Stimulated activated CD8-positive, alpha-beta memory T cell treated with anti-CD3 and anti-CD28 coated beads, Interleukin-7, amount 100 ng/mL, for 4 hours (primary cell): ENCODE measurements around the gene UBXN1.
A peak's percentile ranks its signal among the peaks of the same experiment; 100 is the strongest.
"Not testable (repeated sequence)": the region's sequence is repeated elsewhere in the genome, so short reads cannot be mapped to it uniquely, and the experiment has no call there.

ENCODE experiments used
- DNase-seq, 2 donors: peaks; one replicate each; pipeline ENCODE4 v3.0.0-alpha.2; 2020; ENCODE audit warnings: low read depth in 2 of 2

Gene UBXN1

DNA sequence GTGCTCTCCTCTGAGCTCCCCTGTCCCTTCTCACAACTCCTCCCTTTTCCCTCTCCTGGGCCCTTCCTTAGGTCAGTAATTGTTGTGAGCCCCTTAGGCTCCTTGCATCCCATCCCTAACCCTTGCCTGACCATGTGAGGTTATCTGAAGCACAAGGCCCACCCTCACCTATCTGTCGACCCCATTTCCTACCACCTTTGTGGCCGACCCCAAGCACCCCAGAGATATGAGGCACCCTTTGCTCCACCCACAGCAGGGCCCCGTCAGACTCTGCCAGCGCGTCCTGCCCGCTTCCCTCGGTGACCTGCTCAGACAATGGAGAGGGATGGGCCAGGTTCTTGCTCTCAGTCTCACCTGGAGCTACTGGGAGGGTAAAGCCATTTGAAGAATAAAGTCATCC is 29.9 kb upstream of the UBXN1 start:
- peak; percentile 14 to 30 for DNase-seq

DNA sequence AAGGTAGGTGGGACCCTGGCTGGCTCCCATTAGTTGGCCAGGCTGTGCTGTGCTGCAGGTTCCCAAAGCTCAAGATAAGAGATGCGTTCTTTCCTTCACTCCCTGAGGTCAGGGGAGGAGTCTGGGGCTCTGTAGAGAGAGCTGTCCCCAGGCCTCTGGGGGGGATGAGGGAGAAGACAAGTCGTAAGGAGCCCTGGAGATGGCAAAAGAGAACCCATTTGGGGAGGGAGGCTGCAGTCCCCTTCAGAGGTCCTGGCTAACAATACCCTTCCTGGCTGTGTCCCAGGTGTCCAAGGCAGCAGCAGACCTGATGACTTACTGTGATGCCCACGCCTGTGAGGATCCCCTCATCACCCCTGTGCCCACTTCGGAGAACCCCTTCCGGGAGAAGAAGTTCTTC is 29.5 kb upstream of the UBXN1 start:
- DNase-seq, result no peak

DNA sequence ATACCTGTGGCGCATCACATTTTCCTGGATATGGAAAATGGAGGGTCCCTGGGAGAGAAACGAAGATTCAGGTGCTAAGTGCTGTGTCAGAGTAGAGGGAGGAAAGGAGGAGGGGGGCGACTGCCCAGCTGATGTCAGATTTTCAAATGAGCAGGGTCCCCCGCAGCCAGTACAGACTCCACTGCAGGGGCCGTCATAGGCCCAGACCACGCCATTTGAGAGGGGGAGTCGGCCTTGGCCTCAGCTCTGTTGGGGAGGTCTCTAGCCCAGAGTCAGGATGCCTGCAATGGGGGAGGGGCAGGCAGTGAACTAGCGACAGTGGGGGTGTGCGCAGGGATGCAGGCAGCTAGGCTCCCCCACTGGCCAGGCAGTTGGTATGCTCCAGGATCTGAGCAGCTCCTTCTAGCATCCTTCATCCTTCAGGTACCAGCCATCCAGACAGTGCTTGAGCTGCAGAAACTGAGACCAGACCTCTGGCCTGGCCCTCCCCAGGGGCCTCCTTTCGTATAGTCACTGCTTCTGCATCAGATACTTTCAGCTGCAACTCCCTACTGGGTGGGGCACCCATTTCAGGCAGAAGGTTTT is 28.5 kb upstream of the UBXN1 start, which contains the start of the genes BSCL2 and GNG3:
Gene BSCL2, minus strand, starts transcription at position 148 of the 585 bp plus-strand sequence. CDS start 229 bp downstream, outside the sequence.
Gene GNG3, plus strand, starts transcription at position 400 of the 585 bp plus-strand sequence. CDS start 620 bp downstream, outside the sequence.
- no peak for DNase-seq

DNA sequence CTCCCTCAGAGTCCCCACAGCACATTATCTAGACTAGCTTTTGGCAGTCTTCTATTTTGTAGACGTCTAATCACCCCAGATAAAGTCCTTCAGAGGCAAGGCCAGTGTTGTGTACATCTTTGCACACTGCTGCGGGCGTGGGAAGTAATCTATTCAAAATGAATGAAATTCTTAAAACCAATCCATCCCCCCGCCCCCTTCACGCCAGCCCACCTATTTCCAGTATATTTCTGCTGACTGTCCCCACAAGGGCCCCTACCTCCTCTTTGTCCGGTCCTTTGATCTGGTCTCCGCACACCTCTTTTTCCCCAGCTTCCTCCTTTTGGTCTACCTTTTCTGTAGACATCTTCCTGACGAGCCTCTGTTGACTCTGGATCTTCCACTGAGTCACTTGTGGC is 28.0 kb upstream of the UBXN1 start:
- no peak for DNase-seq

DNA sequence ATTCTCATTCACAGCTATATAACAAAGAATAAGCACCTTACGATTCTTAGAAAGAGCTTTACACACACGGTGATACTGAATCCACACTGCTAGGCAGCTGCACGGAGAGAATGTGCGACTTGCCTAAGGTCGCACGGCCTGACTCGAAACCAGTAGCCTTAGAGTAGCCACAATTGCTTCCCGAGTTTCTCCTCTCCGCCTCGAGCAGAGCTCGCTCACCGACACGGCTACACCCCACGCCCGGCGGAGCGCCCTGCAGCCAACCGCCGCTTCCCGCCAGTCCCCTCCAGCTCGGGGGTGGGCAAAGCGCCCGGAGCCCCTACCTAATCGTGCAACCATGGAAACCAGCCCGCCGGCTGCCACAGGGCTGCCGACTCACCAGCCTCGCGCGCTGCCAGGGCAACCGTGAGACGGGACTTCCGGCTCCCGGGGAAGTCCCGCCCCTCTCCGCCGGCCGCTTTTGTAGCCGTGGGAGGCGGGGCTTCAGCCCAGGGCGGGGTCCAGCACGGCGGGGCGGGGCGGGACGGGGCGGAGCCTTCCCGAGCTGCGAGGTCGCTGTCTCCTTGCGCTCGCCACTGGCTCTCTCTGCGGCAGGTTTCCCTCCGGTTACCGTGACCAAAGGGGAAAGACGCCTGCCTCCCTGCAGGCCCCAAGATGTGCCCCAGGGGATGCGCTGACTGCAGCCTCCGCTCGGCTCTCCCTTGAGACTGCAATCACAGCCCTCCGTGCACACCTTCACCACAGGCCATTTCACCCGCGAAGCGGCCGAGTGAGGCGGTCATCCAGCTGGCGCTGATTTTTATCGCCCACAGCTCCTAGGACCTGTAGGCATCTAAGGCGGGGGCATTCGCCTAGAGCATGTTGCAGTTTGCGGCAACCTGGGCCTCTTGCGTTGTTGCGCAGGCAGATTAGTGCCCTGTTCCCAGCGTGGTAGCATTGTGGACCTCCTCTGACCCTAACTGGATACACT is 27.3 kb upstream of the UBXN1 start:
- peak; percentile 84 to 93 for DNase-seq

DNA sequence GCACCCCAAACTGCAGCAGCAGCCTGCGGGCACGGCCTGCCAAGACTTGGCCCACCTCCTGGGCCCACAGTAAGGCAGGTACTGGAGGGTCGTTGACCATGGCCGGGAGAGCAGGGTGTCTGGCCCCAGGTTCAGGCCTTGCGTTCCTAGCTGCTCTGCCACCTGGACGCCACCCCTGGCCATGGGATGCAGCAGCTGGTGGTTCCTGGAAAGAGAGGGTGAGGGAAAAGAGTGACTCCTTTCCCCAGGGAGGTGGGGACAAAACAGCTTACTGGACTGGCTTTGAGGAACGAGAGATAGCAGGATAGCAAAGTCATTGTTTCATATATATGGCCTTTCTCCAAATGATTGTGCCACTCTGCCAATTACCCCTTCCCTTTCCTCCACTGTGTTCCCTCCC is 26.5 kb upstream of the UBXN1 start:
- DNase-seq, result no peak

DNA sequence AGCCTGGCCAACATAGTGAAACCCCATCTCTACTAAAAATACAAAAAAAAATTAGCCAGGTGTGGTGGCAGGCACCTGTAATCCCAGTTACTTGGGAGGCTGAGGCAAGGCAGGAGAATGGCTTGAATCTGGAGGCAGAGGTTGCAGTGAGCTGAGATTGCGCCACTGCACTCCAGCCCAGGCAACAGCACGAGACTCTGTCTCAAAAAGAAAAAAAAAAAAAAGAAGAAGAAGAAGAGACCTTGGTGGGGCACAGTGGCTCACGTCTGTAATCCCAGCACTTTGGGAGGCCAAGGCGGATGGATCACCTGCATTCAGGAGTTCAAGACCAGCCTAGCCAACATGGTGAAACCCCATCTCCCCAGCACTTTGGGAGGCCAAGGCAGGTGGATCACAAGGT is 25.0 kb upstream of the UBXN1 start:
- not testable (repeated sequence) for DNase-seq

DNA sequence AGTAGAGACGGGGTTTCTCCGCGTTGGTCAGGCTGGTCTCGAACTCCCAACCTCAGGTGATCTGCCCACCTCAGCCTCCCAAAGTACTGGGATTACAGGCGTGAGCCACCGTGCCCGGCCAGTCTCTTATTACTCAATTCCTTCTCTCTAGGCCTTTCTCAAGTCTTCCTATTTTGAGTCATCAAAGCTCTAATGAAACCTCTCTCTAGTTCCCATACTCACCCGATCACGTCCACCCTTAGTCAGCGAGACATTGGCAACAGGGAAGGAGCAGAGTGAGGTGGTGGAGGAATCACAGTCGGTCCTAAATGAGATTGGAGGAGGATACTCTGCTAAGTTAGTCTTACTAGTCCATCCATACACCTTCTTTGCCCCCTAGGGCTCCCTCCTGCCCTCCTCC is 23.4 kb upstream of the UBXN1 start:
- no peak for DNase-seq

DNA sequence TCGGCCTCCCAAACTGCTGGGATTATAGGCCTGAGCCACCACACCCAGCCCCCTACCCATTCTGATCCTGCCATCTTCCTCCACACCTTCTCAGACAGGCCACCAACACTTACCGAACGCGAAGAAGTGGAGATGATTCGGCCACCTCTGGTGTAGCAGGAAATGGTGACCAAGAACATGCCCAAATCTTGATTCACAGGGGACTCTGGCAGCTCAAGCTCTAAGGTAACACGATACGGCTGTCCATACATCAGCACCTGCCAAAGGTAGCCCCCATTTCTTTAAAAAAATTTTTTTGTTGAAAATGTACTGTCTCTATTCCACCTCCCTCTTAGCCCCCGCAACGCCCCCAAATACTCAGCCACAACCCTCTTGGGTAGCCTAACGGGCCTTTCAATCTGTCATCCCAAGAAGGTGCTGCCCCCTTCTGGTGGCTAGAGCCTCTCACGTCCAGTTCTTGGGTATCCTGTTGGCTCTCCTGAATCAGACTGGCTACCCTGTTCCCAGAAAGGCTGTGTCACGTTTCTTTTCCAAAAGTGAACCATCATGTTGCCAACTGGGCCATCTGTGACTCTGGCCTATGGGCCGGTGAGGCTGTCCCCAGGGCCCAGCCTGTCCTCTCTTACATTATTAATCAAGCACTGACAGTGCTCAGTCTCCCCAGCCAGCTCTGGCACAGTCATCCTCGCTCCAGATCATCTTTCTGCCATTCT is 15.7 kb upstream of the UBXN1 start:
- peak; percentile 66 to 71 for DNase-seq

DNA sequence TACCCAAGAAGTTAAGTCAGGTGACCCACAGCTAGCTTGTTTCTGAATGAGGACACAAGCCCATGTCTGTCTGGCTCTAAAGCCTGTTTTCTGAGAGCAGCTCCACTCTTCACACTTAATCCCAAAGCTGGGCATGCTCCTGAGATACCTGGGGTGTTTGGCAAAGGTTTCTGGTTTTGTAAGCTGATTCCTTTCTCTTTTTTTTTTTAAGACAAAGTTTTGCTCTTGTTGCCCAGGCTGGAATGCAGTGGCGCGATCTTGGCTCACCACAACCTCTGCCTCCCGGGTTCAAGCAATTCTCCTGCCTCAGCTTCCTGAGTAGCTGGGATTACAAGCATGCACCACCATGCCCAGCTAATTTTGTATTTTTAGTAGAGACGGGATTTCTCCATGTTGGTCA is 14.8 kb upstream of the UBXN1 start:
- DNase-seq, result not testable (repeated sequence)

DNA sequence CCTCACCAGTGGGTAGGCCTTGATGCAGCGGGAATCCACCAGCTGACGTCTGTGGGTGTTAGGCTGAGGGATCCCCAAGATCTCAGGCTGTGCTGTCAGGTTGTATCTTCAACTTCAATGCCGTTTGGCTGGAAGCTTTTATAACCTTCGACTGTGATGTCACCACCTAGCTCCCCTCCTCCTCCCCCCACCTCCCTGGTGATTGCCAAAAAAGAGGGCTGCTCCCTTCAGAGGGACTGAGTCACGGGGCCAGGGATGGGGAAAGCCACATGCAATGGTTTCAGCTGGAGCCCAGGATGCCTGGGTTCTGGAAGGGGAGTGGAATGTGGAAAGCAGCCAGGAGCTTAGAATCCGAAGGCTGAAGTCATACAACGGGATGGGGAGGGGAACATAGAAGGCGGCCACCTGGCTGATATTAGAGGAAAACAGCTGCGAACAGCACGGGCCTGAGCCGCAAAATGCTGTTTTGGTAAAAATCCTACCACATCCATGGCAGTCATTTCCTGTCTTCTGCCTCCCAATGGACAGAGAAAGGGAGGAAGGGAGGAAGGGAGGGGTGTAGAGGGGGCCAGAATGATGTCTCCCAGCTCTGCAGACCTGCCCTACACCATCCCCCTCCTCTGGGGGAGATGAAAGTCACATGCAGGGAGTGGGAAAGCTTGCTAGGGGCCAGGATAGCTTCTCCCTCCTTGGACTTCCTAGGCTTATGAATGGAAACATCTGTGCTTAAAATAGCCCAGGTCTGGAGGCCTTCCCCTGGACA is 10.7 kb upstream of the UBXN1 start, which contains the start of gene LRRN4CL:
Gene LRRN4CL, minus strand, starts transcription at position 110 of the 763 bp plus-strand sequence. CDS start 1,022 bp downstream, outside the sequence.
- DNase-seq, result no peak

DNA sequence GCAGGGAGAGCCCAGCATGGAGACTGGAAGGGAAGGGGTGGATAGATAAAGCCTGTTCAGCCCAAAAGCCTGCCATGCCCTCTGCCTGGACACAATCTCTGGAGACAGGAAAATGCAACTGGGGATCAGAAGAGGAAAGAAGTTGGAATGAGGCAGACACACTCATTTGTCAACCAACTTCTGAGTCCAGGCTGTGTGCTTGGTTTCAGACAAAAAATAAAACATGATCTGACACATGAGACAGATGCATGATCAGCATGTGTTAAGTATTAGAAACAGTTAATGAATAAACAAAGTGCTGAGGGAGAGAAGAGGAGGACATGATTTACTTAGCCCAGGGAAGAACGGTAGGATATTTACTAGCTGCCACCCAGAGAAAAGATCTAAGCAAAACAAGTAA is 9.6 kb upstream of the UBXN1 start:
- DNase-seq, result no peak

DNA sequence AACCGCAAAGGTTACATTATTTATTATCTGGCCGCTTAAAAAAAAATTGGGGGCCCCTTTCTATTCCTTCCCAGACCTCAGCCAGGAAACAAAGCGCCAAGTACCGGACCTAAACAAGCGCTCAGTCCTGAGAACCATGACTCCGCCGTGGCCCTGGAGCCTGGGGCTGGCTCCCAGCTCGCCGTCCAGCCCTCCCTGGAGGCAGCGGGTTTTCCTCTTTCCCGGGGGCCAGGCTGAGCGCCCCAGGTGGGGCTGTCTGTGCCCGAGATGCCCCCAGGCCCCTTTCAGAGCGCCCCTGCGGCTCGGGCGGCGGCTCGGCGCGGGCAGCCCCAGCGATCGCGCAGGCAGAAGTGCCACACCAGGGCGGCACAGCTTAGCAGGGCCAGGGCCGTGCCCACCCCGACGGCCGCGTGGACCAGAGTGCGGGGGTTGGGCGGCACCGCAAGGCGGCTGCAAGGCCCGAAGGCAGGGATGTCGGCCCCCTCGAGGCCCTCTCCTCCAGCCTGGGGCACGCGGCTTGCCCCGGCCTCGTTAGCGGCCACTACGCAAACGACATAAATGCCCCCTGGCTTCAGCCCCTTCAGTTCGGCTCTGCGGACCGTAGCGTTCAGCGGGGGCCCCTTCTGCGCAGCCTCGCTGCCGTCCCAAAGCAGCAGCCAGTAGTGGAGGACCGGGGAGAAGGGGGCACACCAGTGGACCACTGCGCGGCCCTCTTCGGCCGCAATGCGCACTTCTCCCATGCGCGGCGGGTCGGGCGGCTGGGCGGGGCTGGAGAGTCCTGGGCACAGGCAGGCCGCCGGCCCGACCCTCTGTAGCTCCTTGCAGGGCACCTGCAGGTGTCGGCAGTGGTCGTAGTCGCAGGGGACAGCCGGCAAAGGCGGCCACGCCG is 8.9 kb upstream of the UBXN1 start:
- no peak for DNase-seq

DNA sequence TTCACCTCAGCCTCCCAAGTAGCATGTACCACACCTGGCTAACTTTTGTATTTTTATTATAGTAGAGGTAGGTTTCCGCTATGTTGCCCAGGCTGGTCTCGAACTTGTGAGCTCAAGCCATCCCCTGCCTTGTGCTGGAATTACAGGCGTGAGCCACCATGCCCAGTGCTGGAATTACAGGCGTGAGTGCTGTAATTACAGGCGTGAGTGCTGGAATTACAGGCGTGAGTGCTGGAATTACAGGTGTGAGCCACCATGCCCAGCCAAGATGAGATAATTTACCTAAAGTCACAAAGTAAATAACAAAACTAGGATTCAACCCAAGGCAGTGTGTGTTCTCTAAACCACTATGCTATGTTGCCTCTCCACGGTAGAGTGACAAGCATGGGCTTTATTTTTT is 3.6 kb upstream of the UBXN1 start:
- DNase-seq, result no peak

DNA sequence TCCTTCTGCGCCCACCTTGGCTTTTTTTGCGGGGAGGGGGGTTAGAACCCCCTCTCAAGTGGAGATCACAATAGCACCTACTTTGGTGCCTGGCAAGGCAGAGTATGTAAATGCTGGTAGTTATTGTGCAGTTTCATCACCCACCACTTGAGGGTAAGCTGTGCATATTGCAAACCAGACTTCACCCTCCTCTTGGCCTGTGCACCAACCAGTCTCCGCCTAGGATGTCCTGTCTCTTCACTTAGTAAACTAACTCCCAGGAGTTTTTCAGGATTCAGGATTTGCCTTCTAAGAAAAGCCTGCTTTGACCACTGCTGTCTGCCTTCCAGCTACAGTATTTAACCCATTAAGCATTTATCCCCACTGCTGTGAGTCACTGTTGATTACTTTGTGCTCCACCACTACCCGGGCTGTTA is 2.0 kb upstream of the UBXN1 start:
- no peak for DNase-seq

DNA sequence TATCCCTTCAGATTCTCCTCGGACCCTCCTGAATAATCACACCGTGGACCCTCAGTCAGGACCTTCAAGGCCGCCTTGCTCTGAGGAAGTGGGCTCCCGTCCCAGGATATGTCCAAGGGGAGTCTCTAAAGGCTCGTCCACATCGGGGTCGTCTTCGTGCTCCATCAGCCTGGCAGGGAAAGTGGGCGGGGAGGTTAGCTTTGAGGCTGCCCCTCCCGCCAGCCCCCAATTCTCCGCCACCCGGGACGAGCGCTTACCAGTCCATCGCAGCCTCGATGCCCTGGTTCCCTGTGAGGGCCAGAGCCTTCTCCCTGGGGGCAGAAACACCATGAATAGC is 472 bp downstream of the UBXN1 start:
- DNase-seq, result no peak

DNA sequence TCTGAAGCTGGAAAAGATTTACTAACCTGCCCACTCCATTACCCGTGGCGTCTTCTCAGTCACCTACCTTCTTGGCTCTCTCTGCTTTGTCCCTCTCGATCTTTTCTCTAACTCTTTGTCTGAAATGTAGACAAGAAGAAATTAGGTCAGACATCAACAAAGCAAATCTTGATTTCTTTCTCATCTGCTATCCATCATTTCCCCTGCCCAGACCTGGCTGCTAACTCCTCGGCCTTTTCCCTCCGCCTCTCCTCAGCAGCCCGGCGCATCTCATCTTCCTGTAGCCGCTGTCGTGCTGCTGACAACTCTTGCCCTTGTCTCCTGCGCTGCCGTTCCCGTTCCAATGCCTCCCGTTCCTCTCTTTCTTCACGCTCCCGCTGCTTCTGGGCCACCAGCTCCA is 1.2 kb downstream of the UBXN1 start:
- no peak for DNase-seq

DNA sequence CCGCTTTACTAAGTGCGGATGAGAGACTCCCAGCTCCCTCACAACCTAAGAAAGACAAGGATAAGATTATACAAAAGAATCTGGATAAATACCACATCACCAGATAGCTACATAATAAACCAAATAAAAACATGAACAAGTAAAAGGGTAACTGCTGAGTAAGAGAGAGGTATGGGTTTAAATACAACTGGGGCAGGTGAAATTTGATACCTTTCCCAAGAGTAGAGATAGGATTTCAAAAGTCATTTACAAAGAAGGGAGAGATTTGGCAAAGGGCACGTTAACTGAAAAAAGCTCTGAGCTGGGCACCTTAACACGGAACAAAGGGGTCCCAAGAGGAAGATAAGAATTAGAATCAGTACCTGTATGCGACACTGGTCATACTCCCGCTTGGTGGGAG is 1.7 kb downstream of the UBXN1 start:
- no peak for DNase-seq

DNA sequence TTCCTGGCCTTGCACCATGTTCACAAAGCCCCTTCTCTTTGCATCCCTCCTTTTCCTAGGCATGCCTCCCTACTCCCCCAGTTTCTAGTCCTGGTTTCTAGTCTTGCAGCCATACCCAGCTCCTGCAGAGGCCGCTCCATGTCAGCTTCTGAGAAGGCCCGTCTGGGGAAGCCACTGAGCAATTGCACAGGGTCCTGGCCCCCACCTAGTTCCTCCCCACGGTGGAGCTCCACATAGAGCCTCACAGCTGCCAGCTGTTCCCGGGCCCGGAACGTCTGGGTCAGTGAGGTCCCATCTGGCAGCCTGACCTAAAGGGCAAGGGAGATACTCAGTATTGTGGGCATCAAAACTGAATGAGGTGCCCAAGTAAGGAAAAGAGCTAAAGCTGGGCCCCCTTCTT is 2.2 kb downstream of the UBXN1 start:
- no peak for DNase-seq

DNA sequence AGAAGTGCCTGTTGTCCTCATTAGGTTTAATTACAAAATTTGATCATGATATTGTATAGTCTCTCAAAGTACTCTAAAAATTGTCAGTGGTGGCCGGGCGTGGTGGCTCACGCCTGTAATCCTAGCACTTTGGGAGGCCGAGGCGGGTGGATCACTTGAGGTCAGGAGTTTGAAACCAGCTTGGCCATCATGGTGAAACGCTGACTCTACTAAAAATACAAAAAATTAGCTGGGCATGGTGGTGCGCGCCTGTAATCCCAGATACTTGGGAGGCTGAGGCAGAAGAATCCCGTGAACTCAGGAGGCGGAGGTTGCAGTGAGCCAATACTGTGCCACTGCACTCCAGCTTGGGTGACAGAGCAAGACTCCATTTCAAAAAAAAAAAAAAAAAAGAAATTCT is 3.5 kb downstream of the UBXN1 start:
- not testable (repeated sequence) for DNase-seq

DNA sequence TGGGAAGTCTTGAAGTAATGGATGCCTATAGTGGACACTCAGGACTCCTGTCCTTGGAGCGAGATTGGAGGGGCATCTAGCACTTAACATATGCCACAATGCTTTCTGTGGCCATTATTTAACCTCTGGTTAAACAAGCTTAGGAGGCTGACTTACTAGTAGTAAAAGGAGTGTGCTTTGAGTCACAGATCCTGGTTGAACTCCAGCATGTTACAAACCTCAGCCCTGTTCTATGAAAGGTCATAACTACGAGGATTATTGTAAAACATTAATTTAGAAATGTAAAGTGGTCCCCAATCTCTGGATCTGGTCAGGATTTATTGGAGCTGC is 5.7 kb downstream of the UBXN1 start:
- no peak for DNase-seq
